ENCODE data around the gene BOK.

DNA sequence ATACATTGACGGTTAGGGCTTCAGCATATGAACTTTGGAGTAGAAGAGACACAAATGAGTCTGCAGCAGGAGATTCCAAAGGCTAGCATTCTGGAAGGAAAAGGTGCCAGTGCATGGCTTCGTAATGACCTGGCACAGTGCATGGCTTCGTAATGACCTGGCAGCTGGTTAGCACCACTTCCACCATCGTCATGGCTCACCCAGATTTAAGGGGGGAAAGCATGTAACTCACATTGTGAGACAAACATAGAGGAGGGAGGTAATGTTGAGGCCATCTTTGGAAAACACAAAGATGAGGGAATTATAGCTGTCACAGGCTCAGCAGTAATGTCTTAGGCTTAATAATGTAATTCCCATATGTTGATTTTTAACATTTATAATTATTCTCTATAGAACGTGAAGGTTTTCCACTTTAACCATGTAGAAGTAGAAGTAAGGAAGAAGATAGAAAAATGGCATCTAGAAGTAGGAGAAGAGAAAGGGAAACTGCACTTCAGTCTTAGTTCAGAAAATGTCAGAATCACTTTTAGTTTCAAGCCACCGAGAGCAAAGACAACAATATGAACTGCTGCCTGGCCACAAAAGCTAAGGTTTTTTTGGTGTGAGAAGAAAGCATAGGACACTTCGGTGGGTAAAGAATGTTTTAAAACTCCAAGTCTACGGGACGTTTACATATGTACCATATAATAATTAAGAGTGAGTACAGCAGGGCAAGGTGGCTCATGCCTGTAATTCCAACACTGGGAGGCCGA lies 43.4 kb upstream of the BOK start:
- TF ChIP-seq TARDBP (IDR thresholded peaks at IDR 0.05) (no peak), BHLHE40 (IDR thresholded peaks at IDR 0.05; ENCODE audit: borderline replicate concordance) (no peak)

Measured in HEK293T (cell line).